IPS-18a (cell line): Measurements from ENCODE around the gene IL22.

Experiments
- H3K27ac ChIP-seq: one replicate; pipeline ENCODE4 v1.5.1; 2013; ENCODE audit warnings: low read length
- H3K27me3 ChIP-seq: one replicate; pipeline ENCODE4 v1.6.1; 2013; ENCODE audit warnings: mild to moderate bottlenecking, low read length; ENCODE audit not compliant: control insufficient read depth, insufficient read depth
- H3K36me3 ChIP-seq: one replicate; pipeline ENCODE4 v1.6.1; 2013; ENCODE audit warnings: low read depth, low read length; ENCODE audit not compliant: control insufficient read depth
- H3K4me1 ChIP-seq: one replicate; pipeline ENCODE4 v1.6.1; 2013; ENCODE audit warnings: low read depth, low read length; ENCODE audit not compliant: control insufficient read depth
- H3K4me3 ChIP-seq: one replicate; pipeline ENCODE4 v1.5.1; 2013; ENCODE audit warnings: low read length
- H3K9ac ChIP-seq: one replicate; pipeline ENCODE4 v1.6.1; 2013; ENCODE audit warnings: mild to moderate bottlenecking, low read length, moderate library complexity
- H3K9me3 ChIP-seq: one replicate; pipeline ENCODE4 v1.6.1; 2013; ENCODE audit warnings: low read depth, low read length; ENCODE audit not compliant: control insufficient read depth

The IL22 gene

GRCh38 chr12:68253504-68253903 is at the start of gene IL22:
TSS of gene IL22 (minus strand) at chr12:68253604. CDS start at chr12:68253448, 156 bp downstream.
- H3K4me3 ChIP-seq: no peak within 1 kb of the TSS
- H3K9me3 ChIP-seq: no peaks in the 10 kb centered on the region
- no peaks in the 10 kb centered on the region for H3K4me1 ChIP-seq
- H3K36me3 ChIP-seq: no peaks in the 10 kb centered on the region
- H3K9ac ChIP-seq: no peak within 1 kb of the TSS
- H3K27ac ChIP-seq: no peak within 1 kb of the TSS
- no peaks in the 10 kb centered on the region for H3K27me3 ChIP-seq

GRCh38 chr12:68297929-68298328 is 44.5 kb upstream of the IL22 start:
- no peak overlapping the region for H3K9ac ChIP-seq
- no peak overlapping the region for H3K4me3 ChIP-seq
- no peaks in the 10 kb centered on the region for H3K9me3 ChIP-seq
- no peaks in the 10 kb centered on the region for H3K4me1 ChIP-seq
- H3K27me3 ChIP-seq: no peaks in the 10 kb centered on the region
- no peaks in the 10 kb centered on the region for H3K36me3 ChIP-seq
- H3K27ac ChIP-seq: no peak overlapping the region

- H3K27ac ChIP-seq: no peak overlapping the region
- no peak overlapping the region for H3K4me3 ChIP-seq
- H3K9me3 ChIP-seq: no peaks in the 10 kb centered on the region
- no peaks in the 10 kb centered on the region for H3K4me1 ChIP-seq
- no peak overlapping the region for H3K9ac ChIP-seq
- no peaks in the 10 kb centered on the region for H3K36me3 ChIP-seq
- H3K27me3 ChIP-seq: no peaks in the 10 kb centered on the region
Measured at GRCh38 chr12:68294251-68294650, 40.8 kb upstream of the IL22 start.

- H3K9ac ChIP-seq: no peak overlapping the region
- no peaks in the 10 kb centered on the region for H3K27me3 ChIP-seq
- no peaks in the 10 kb centered on the region for H3K4me1 ChIP-seq
Measured at GRCh38 chr12:68293347-68293746, 39.9 kb upstream of the IL22 start.

GRCh38 chr12:68292151-68292943 is 38.9 kb upstream of the IL22 start:
- no peaks in the 10 kb centered on the region for H3K27me3 ChIP-seq
- no peaks in the 10 kb centered on the region for H3K36me3 ChIP-seq
- H3K4me1 ChIP-seq: no peaks in the 10 kb centered on the region
- H3K9ac ChIP-seq: no peak overlapping the region
- H3K9me3 ChIP-seq: no peaks in the 10 kb centered on the region
- no peak overlapping the region for H3K4me3 ChIP-seq
- no peak overlapping the region for H3K27ac ChIP-seq

More at GRCh38 chr12:68293347-68293746, 39.9 kb upstream of the IL22 start:
- H3K27ac ChIP-seq: no peak overlapping the region
- no peak overlapping the region for H3K4me3 ChIP-seq
- H3K36me3 ChIP-seq: no peaks in the 10 kb centered on the region
- H3K9me3 ChIP-seq: no peaks in the 10 kb centered on the region

GRCh38 chr12:68291396-68292036 is 38.1 kb upstream of the IL22 start:
- Histone ChIP-seq H3K9ac (no peak overlapping the region), H3K27me3 (no peaks in the 10 kb centered on the region), H3K36me3 (no peaks in the 10 kb centered on the region), H3K4me3 (no peak overlapping the region), H3K27ac (no peak overlapping the region), H3K4me1 (no peaks in the 10 kb centered on the region), H3K9me3 (no peaks in the 10 kb centered on the region)

GRCh38 chr12:68290126-68290525 is 36.7 kb upstream of the IL22 start:
- H3K27ac ChIP-seq: no peak overlapping the region
- H3K9ac ChIP-seq: no peak overlapping the region
- H3K36me3 ChIP-seq: no peaks in the 10 kb centered on the region
- no peaks in the 10 kb centered on the region for H3K27me3 ChIP-seq
- no peaks in the 10 kb centered on the region for H3K9me3 ChIP-seq
- H3K4me1 ChIP-seq: no peaks in the 10 kb centered on the region
- no peak overlapping the region for H3K4me3 ChIP-seq

GRCh38 chr12:68287106-68287505 is 33.7 kb upstream of the IL22 start:
- no peaks in the 10 kb centered on the region for H3K9me3 ChIP-seq
- H3K27me3 ChIP-seq: no peaks in the 10 kb centered on the region
- no peaks in the 10 kb centered on the region for H3K36me3 ChIP-seq
- no peak overlapping the region for H3K9ac ChIP-seq
- no peaks in the 10 kb centered on the region for H3K4me1 ChIP-seq
- H3K4me3 ChIP-seq: no peak overlapping the region
- no peak overlapping the region for H3K27ac ChIP-seq

GRCh38 chr12:68286396-68286795 is 33.0 kb upstream of the IL22 start:
- Histone ChIP-seq H3K4me3 (no peak overlapping the region), H3K27me3 (no peaks in the 10 kb centered on the region), H3K4me1 (no peaks in the 10 kb centered on the region), H3K9ac (no peak overlapping the region), H3K27ac (no peak overlapping the region), H3K9me3 (no peaks in the 10 kb centered on the region), H3K36me3 (no peaks in the 10 kb centered on the region)

GRCh38 chr12:68285541-68285940 is 32.1 kb upstream of the IL22 start:
- Histone ChIP-seq H3K4me3 (no peak overlapping the region), H3K36me3 (no peaks in the 10 kb centered on the region), H3K9ac (no peak overlapping the region), H3K27me3 (no peaks in the 10 kb centered on the region), H3K9me3 (no peaks in the 10 kb centered on the region), H3K4me1 (peaks cover 6% of the 10 kb centered on the region), H3K27ac (no peak overlapping the region)

- H3K9ac ChIP-seq: no peak overlapping the region
- no peaks in the 10 kb centered on the region for H3K27me3 ChIP-seq
- H3K9me3 ChIP-seq: no peaks in the 10 kb centered on the region
- no peak overlapping the region for H3K27ac ChIP-seq
- H3K4me3 ChIP-seq: no peak overlapping the region
- H3K4me1 ChIP-seq: peaks cover 6% of the 10 kb centered on the region
- H3K36me3 ChIP-seq: no peaks in the 10 kb centered on the region
Measured at GRCh38 chr12:68281322-68282077, 28.1 kb upstream of the IL22 start.
